ENCODE results near the gene RNASEH2A.

Gene RNASEH2A

DNA sequence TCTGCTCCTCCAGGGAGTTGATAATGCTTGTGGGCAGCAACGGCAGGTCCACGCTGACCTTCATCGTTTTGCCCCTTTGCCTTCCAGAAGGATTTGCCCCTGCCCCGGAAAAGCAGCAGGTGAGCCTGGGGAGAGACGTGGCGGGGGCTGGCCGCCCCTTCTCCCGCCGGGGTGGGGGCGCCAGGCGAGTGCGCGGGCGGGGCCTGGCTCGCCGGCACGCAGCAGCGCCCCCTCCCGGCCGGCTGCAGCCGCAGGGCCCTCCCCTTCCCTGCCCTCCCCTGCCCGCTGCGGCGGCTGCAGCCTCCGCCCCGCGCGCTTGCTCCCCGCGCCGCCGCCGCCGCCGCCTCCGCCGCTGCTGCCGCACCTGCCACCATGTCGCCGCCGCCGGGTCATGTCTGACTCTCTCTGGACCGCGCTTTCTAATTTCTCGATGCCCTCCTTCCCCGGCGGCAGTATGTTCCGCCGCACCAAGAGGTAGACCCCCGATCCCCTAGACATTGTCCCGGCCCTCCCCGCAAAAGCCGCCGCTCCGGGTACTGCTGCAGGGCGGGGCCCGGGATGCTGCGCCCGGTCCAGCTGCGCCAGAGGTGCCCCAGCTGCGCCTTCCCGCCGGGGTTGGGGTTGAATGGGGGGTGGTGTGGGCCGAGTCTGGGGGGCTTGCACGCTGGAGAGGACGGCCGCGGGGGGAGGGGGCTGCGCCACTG is 31.9 kb downstream of the RNASEH2A start, which contains the start of gene MAST1 (continued):
- TF ChIP-seq, protein P1, sequence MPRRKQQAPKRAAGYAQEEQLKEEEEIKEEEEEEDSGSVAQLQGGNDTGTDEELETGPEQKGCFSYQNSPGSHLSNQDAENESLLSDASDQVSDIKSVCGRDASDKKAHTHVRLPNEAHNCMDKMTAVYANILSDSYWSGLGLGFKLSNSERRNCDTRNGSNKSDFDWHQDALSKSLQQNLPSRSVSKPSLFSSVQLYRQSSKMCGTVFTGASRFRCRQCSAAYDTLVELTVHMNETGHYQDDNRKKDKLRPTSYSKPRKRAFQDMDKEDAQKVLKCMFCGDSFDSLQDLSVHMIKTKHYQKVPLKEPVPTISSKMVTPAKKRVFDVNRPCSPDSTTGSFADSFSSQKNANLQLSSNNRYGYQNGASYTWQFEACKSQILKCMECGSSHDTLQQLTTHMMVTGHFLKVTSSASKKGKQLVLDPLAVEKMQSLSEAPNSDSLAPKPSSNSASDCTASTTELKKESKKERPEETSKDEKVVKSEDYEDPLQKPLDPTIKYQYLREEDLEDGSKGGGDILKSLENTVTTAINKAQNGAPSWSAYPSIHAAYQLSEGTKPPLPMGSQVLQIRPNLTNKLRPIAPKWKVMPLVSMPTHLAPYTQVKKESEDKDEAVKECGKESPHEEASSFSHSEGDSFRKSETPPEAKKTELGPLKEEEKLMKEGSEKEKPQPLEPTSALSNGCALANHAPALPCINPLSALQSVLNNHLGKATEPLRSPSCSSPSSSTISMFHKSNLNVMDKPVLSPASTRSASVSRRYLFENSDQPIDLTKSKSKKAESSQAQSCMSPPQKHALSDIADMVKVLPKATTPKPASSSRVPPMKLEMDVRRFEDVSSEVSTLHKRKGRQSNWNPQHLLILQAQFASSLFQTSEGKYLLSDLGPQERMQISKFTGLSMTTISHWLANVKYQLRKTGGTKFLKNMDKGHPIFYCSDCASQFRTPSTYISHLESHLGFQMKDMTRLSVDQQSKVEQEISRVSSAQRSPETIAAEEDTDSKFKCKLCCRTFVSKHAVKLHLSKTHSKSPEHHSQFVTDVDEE (CRISPR knock-in tag; IDR thresholded peaks at IDR 0.05): no peak
- TF ChIP-seq SNAI2 (CRISPR knock-in tag; IDR thresholded peaks at IDR 0.05) (no peak), GLIS3 (CRISPR knock-in tag; IDR thresholded peaks at IDR 0.05) (no peak), CSDC2 (CRISPR knock-in tag; IDR thresholded peaks at IDR 0.05) (no peak)

DNA sequence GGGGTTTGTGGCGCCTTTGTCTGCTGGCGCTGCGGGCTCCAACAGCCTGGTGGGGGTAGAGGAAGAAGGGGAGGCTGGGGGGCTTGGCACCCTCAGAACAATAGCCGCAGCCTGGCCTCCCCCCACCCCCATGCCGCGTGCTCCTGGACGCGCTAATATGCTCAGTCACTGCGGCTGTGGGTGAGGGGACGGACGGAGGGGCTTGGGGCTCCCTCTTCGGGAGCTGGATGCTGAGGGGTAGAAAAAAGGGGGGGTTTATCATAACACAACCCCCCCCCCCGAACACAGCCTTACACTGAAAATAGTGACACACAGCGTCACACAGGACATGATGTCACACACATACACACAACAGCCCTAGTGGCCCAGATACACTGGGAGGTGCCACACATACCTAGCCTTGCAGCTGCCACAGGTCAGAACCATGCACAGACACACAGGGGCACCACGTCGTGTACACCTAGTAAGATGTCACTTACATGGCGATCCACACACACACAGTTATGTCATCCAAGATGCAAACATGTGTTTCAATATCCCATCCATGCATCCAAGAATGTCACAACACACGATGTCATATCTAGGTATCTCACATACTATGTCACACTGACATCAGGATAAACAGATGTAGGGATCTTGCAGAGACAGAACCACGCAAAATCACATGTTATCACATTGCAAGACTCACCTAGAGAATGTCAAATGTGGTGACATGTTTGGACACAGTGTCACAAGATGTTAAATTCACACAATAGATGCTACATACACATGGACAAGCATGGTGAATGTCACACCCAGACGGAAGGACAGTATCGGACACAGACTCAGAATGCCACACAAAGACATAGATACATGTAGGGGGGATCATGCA is 32.7 kb downstream of the RNASEH2A start:
- ATAC-seq: no peak
- TF ChIP-seq, protein P2, sequence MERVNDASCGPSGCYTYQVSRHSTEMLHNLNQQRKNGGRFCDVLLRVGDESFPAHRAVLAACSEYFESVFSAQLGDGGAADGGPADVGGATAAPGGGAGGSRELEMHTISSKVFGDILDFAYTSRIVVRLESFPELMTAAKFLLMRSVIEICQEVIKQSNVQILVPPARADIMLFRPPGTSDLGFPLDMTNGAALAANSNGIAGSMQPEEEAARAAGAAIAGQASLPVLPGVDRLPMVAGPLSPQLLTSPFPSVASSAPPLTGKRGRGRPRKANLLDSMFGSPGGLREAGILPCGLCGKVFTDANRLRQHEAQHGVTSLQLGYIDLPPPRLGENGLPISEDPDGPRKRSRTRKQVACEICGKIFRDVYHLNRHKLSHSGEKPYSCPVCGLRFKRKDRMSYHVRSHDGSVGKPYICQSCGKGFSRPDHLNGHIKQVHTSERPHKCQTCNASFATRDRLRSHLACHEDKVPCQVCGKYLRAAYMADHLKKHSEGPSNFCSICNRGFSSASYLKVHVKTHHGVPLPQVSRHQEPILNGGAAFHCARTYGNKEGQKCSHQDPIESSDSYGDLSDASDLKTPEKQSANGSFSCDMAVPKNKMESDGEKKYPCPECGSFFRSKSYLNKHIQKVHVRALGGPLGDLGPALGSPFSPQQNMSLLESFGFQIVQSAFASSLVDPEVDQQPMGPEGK (CRISPR knock-in tag; IDR thresholded peaks at IDR 0.05; ENCODE audit: borderline replicate concordance): peak; percentile 33; the same call in 1 of the 2 replicates
- TF ChIP-seq, protein P3, sequence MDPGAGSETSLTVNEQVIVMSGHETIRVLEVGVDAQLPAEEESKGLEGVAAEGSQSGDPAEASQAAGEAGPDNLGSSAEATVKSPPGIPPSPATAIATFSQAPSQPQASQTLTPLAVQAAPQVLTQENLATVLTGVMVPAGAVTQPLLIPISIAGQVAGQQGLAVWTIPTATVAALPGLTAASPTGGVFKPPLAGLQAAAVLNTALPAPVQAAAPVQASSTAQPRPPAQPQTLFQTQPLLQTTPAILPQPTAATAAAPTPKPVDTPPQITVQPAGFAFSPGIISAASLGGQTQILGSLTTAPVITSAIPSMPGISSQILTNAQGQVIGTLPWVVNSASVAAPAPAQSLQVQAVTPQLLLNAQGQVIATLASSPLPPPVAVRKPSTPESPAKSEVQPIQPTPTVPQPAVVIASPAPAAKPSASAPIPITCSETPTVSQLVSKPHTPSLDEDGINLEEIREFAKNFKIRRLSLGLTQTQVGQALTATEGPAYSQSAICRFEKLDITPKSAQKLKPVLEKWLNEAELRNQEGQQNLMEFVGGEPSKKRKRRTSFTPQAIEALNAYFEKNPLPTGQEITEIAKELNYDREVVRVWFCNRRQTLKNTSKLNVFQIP (CRISPR knock-in tag; IDR thresholded peaks at IDR 0.05; ENCODE audit: borderline replicate concordance, low read depth): no peak

DNA sequence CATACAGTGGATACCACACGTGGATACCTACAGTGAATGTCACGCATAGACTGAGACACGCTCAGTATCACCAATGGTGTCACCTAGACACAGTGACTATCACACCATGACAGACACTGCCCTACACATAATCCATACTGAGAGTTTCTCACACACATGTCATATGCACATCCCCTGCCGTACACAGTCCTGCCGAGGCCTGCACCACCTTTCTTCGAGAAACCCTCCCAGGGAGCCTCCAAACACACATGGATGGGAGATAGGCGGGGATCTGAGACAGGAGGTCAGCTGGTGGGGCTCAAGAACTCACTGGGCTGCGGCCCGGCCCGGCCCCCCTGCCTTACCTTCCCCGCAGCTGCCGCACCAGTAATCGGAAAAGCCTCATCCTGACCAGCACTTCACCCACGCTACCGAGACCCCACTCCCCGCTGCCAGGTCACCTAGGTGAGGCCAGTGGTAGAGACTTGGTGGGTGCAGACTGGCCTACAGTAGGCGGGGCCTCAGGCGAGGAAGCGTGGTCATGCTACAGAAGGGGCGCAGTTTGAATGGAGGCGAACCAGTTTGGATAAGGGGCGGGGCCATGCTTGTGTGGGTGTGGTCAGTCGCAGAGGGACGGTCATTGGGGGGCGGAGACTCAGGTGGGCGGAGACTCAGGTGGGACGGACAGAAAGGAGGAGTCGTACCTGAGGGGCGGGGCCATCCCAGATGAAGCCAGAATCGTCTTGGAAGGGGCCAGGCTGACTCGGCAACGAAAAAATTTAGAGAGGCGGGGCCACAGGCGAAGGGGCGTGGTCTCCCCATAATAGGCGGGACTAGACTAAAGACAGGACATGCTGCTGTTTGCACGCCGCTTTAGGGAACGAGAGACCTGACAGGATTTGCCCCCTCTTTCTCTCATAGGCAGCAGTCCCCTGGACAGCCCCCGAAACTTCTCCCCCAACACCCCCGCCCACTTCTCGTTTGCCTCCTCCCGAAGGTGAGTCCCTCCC is 34.0 kb downstream of the RNASEH2A start:
- peak; percentile 58 for ATAC-seq
- no peak for TF ChIP-seq ZFP30 (CRISPR knock-in tag; IDR thresholded peaks at IDR 0.05)

DNA sequence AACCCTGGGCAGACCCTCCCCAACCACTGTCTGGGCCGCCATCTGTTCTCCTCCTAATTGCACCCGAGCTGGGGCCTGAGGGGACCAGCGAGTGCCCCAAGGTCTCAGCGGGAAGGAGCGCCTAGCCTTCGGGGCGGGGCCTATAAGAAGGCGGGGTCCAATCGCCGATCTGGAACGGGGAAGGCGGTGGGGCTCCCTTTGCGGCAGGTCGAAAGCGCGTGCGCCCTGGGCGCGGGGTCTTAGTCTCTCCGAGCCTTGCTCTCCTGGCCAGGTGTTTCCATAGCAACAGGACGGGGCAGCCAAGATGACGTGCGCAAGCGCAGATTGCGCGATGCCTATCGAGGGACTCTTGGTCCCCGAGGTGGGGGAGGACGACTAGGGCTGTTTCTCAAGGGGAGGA is 34.7 kb downstream of the RNASEH2A start:
- ATAC-seq: no peak
- TF ChIP-seq, protein P1 (CRISPR knock-in tag; IDR thresholded peaks at IDR 0.05): no peak

DNA sequence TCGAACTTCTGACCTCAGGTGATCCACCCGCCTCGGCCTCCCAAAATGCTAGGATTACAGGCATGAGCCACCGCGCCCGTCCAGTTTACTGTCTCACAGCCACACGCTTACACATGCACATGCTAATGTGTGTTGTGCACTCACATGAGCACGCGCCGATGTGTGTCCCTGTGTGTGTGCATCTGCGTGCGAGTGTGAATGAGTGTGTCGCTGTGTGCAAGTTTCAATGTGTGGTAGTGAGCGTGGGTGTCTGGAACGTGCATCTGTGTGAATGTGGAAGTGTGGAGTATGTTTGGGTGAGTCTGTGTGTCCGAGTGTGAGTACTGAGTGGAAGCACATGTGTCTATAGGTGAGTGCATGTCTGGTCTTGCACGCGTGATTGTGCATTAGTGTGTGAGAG is 36.1 kb downstream of the RNASEH2A start:
- TF ChIP-seq ZNF8 (CRISPR knock-in tag; IDR thresholded peaks at IDR 0.05) (no peak), ISL1 (CRISPR knock-in tag; IDR thresholded peaks at IDR 0.05) (no peak), ZNF565 (CRISPR knock-in tag; conservative IDR thresholded peaks at IDR 0.05; ENCODE audit: low read depth) (no peak), SNAI2 (CRISPR knock-in tag; IDR thresholded peaks at IDR 0.05) (no peak), GLIS3 (CRISPR knock-in tag; IDR thresholded peaks at IDR 0.05) (no peak), ARNTL (CRISPR knock-in tag; IDR thresholded peaks at IDR 0.05; ENCODE audit: borderline replicate concordance, low read depth) (no peak), ZFP30 (CRISPR knock-in tag; IDR thresholded peaks at IDR 0.05) (no peak)
- ATAC-seq: no peak
